ENCODE measurements around the gene PADI2.

DNA sequence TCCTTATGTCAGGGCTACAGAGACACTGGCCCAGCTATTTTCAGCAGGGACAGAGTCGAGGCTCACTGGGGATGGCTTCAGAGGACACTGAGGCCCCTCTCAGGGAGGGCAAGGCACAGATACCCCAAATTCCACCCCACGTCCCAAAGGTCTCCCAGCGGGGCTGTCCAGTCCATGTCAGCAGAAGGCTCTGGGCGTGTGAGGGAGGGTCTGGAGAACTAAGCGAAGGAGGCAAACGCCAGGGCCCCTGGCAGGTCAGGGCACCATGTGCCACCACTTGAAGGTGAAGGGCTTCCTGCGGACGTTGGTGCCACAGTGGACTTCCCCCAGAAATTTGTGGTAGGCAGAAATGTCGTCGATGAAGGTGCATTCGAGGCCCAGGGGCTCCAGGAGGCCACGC, 50.5 kb downstream of the PADI2 start:
- TF ChIP-seq, protein P1, sequence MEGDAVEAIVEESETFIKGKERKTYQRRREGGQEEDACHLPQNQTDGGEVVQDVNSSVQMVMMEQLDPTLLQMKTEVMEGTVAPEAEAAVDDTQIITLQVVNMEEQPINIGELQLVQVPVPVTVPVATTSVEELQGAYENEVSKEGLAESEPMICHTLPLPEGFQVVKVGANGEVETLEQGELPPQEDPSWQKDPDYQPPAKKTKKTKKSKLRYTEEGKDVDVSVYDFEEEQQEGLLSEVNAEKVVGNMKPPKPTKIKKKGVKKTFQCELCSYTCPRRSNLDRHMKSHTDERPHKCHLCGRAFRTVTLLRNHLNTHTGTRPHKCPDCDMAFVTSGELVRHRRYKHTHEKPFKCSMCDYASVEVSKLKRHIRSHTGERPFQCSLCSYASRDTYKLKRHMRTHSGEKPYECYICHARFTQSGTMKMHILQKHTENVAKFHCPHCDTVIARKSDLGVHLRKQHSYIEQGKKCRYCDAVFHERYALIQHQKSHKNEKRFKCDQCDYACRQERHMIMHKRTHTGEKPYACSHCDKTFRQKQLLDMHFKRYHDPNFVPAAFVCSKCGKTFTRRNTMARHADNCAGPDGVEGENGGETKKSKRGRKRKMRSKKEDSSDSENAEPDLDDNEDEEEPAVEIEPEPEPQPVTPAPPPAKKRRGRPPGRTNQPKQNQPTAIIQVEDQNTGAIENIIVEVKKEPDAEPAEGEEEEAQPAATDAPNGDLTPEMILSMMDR (IDR thresholded peaks at IDR 0.05), result no peak
- TF ChIP-seq POLR2A (IDR thresholded peaks at IDR 0.05) (no peak), POLR2AphosphoS5 (IDR thresholded peaks at IDR 0.05) (no peak), EP300 (IDR thresholded peaks at IDR 0.05) (no peak)

Data from stomach (tissue), 4 donors.